B cell (primary cell): Measurements from ENCODE around the gene RFC3.

ENCODE experiments used
- CTCF ChIP-seq: fragments of 200-600 bp; IDR thresholded peaks from one replicate; pipeline ENCODE4 v1.8.0; 2022; ENCODE audit warnings: antibody characterized with exemption, mild to moderate bottlenecking
- EZH2 ChIP-seq: IDR thresholded peaks from 2 replicates; pipeline ENCODE4 v1.6.1; 2012; ENCODE audit warnings: borderline replicate concordance, low read depth, mild to moderate bottlenecking, moderate library complexity, low read length; ENCODE audit not compliant: insufficient read depth, poor library complexity, severe bottlenecking

- TF ChIP-seq CTCF (no peak), EZH2 (no peak)
Observed at GRCh38 chr13:33884531-33885220, 66.7 kb downstream of the RFC3 start.
